H1 (cell line): Measurements from ENCODE around the gene CD69. TPM values are rescaled to one million over a fixed set of nuclear protein-coding genes. Genes with fewer than 3 reads are reported as not detected.

ENCODE experiments used
- CHD1 ChIP-seq: IDR thresholded peaks from 2 replicates; pipeline ENCODE4 v1.6.1; 2012; ENCODE audit warnings: low read depth, low read length, improper control_type of control experiment
- CHD7 ChIP-seq: fragments of 300-600 bp; sonication (generic); IDR thresholded peaks from 2 replicates; pipeline ENCODE4 v1.7.1; 2012; ENCODE audit warnings: low read length, moderate library complexity, mild to moderate bottlenecking, inconsistent platforms; ENCODE audit not compliant: insufficient replicate concordance
- EP300 ChIP-seq, 2 experiments: IDR thresholded peaks; 1 replicate in 1 of 2; 2 replicates in 1 of 2; pipeline ENCODE4 v1.6.1; 2011 to 2012; ENCODE audit warnings: low read depth in 2 of 2, low read length in 2 of 2, mild to moderate bottlenecking in 2 of 2, borderline replicate concordance in 1 of 2, inconsistent platforms in 1 of 2, moderate library complexity in 1 of 2
- RFX5 ChIP-seq: IDR thresholded peaks from 2 replicates; pipeline ENCODE4 v1.6.1; 2011; ENCODE audit warnings: low read depth, low read length, improper control_type of control experiment, borderline replicate concordance
- RNF2 ChIP-seq: fragments of 200-900, 300-1000 bp; sonication (generic); IDR thresholded peaks from 2 replicates; pipeline ENCODE4 v1.7.1; 2016; ENCODE audit warnings: borderline replicate concordance, low read depth, mild to moderate bottlenecking, antibody characterized with exemption, low read length; ENCODE audit not compliant: poor library complexity, severe bottlenecking; ENCODE audit errors: missing control alignments
- SIN3A ChIP-seq, 2 experiments: IDR thresholded peaks in 1 of 2; conservative IDR thresholded peaks in 1 of 2; 2 replicates each; pipeline ENCODE4 v1.6.1; 2011 to 2012; ENCODE audit warnings: low read length in 2 of 2, improper control_type of control experiment in 1 of 2, low read depth in 1 of 2, mild to moderate bottlenecking in 1 of 2
- TEAD4 ChIP-seq: IDR thresholded peaks from 2 replicates; pipeline ENCODE4 v1.6.1; 2012; ENCODE audit warnings: low read depth, low read length, inconsistent platforms, mixed read lengths
- polyA plus RNA-seq, 7 experiments: library from polyadenylated mRNA; depleted of rRNA in 3 of 7; stranded (reverse) in 5 of 7; unstranded in 2 of 7; fragments of >200 nt in 5 of 7; fragments of 200-250 nt in 2 of 7; gene quantifications; 1 replicate in 5 of 7; 2 replicates in 1 of 7; 4 replicates in 1 of 7; pipeline versions ENCODE4 v1.2.1 to v1.2.3, GENCODE V29; 2011 to 2013; ENCODE audit warnings: missing spikeins in 2 of 7, mixed read lengths in 2 of 7
- total RNA-seq: library from RNA; stranded (reverse); fragmentation: NEBNext Ultra II Directional; extraction: Animal tissue kit (Norgen Biotek cat#: 25700); gene quantifications from 2 replicates; pipeline ENCODE4 v1.2.1, GENCODE V29; 2021

CD69 gene
- total and polyA plus RNA-seq, 2 of the 8 experiments (the other 6 are each of a cell fraction or from before 2014, with no cell fraction given): not detected

DNA sequence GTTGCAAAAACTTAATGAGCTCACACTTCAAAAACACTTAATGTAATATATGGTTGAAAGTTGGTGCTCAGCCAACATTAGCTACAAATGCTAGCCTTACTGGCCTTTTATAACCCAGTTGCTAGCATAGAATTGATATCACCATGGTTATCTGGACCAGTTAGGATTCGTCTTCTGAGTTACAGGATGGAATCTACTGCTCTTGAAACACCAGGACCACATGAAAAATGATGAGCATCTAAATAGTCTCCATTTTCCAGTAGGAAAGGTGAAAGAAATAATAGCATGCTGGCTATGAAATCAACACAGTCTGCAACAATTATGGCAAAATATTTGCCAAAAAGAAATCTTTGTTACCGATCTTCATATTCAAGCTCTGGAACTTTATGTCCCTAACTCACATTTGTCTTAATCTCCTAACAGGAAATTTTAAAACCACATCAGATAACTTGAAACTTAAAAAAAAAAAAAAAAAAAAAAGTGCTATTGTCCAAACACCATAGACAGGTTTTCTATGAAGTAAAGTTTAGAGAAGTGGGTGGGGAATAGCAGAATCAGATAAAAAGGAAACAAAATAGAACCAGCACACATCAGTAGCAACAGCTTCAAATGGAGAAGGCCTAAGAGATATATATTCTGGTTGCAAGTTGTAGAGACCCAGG lies 12.6 kb upstream of the CD69 start (continued):
- no peak for TF ChIP-seq EP300 (IDR thresholded peaks at IDR 0.05; ENCODE audit: borderline replicate concordance in 1 of 2, low read depth in 2 of 2, low read length in 2 of 2)
- TF ChIP-seq RNF2: no peak
- TF ChIP-seq TEAD4: no peak
- TF ChIP-seq SIN3A (conservative IDR thresholded peaks at IDR 0.05 in 1 of 2, IDR thresholded peaks at IDR 0.05 in 1 of 2; ENCODE audit: low read depth in 1 of 2, low read length in 2 of 2): no peak
- no peak for TF ChIP-seq CHD1
- TF ChIP-seq CHD7: no peak
- TF ChIP-seq RFX5: no peak
